ENCODE data around the gene CERS6. TPM values are rescaled to one million over a fixed set of nuclear protein-coding genes. Genes with fewer than 3 reads are reported as not detected.

The CERS6 gene
- total and polyA plus RNA-seq, 2 experiments from 2014 or later: 7.4 to 35.0 TPM

GRCh38 chr2:168528016-168528415, 71.9 kb downstream of the CERS6 start:
- peaks cover 45% of the 10 kb centered on the region for H3K4me1 Mint-ChIP-seq
- Histone ChIP-seq H3K4me1 (ENCODE audit: insufficient read depth) (peaks cover 25% of the 10 kb centered on the region), H3K27ac (ENCODE audit: low read depth) (no peak overlapping the region), H3K4me2 (no peak overlapping the region), H3K27me3 (ENCODE audit: insufficient read depth) (no peaks in the 10 kb centered on the region), H4K20me1 (replicated peaks; ENCODE audit: insufficient read depth) (0 out of 2 replicates have a peak, but pooled peaks cover 5% of the 10 kb centered on the region), H3K36me3 (ENCODE audit: insufficient read depth) (no peaks in the 10 kb centered on the region), H3K9me2 (ENCODE audit: insufficient read depth) (no peaks in the 10 kb centered on the region; the same call in 1 of the 2 replicates), H2AFZ (no peak overlapping the region), H3F3A (replicated peaks; ENCODE audit: low read depth) (no peaks in the 10 kb centered on the region), H3K4me3 (no peak overlapping the region), H3K79me2 (replicated peaks; ENCODE audit: insufficient read depth) (peaks cover 94% of the 10 kb centered on the region)
- no peak overlapping the region for H3K27ac Mint-ChIP-seq
- no peak for DNase-seq (ENCODE audit: low spot score)
- no peaks in the 10 kb centered on the region for H3K9me3 Mint-ChIP-seq
- no peak for ATAC-seq
- H3K36me3 Mint-ChIP-seq (ENCODE audit: low read depth): no peaks in the 10 kb centered on the region
- no peak overlapping the region for H3K4me3 Mint-ChIP-seq
- H3K27me3 Mint-ChIP-seq (ENCODE audit: insufficient read depth, low read depth, poor library complexity): no peaks in the 10 kb centered on the region
- TF ChIP-seq REST (IDR thresholded peaks at IDR 0.05; ENCODE audit: unreplicated experiment): no peak
- no peak for TF ChIP-seq NANOG (IDR thresholded peaks at IDR 0.05; ENCODE audit: borderline replicate concordance)
- no peak for TF ChIP-seq ZNF331 (CRISPR knock-in tag; IDR thresholded peaks at IDR 0.05; ENCODE audit: low read depth)
- no peak for TF ChIP-seq STAT1 (IDR thresholded peaks at IDR 0.05; ENCODE audit: unreplicated experiment)
- TF ChIP-seq ZNF462 (CRISPR knock-in tag; IDR thresholded peaks at IDR 0.05): no peak
- no peak for TF ChIP-seq JUNB (IDR thresholded peaks at IDR 0.05; ENCODE audit: unreplicated experiment)
- TF ChIP-seq EZH2phosphoT487 (IDR thresholded peaks at IDR 0.05; ENCODE audit: unreplicated experiment): no peak
- TF ChIP-seq ETS1 (IDR thresholded peaks at IDR 0.05): no peak
- no peak for TF ChIP-seq CTCF (conservative IDR thresholded peaks at IDR 0.05; ENCODE audit: low read depth in 2 of 2)
- no peak for TF ChIP-seq ZNF114 (CRISPR knock-in tag; IDR thresholded peaks at IDR 0.05)
- no peak for TF ChIP-seq EZH2 (IDR thresholded peaks at IDR 0.05; ENCODE audit: low read depth, unreplicated experiment)
- no peak for TF ChIP-seq POLR2AphosphoS5 (IDR thresholded peaks at IDR 0.05; ENCODE audit: low read depth)
- TF ChIP-seq CREB1 (CRISPR knock-in tag; IDR thresholded peaks at IDR 0.05; ENCODE audit: low read depth): no peak
